ENCODE data around the gene S100A1. TPM values are rescaled to one million over a fixed set of nuclear protein-coding genes. Genes with fewer than 3 reads are reported as not detected.
A peak's percentile ranks its signal among the peaks of the same experiment; 100 is the strongest.

The S100A1 gene
- total RNA-seq, 1 experiment from 2014 or later = 1.3 TPM

DNA sequence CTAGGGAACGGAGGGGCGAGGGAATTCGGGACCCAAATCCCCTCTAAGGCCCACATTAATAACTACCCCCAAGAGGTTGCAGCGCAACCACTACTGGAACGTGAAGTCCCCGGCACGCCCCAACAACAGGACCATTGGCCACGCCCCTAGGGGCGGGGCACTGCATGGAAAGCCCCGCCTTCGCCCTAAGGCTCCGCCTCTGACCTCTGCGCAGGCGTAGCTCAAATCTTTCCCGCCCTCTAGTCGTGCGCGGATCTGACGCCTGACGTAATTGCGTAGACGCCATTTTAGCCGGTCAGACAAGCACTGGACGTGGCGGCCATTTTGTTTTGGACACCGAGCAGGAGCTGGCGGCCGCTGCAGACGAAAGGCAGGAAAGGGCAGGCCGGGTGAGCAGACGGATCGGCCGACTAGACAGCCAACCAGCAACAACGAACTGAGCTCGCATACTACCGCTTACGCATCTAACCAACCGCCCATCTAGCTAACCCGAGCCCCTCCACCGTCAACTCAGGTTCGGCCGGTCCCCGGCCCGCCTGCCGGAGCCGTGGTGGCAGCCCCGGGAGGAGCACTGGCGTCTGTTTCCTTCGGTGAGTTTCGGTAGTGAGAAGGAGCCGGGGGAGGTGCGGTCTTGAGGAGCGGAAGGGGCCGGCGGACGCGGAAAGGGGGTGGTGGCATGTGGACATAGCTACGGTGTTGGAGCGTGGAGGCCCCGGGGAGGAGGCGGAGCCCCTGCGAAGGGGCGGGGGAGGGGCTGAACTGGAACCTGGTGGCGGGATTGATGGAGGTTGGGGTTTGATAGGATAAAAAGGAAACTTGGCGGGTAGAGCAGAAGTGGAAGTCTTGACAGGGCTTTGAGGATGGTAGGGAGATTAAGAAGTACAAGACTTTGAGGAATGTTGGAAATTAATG is 5.8 kb downstream of the S100A1 start, which contains the start of gene CHTOP (continued):
- TF ChIP-seq NFYB (CRISPR knock-in tag; conservative IDR thresholded peaks at IDR 0.05; ENCODE audit: low read depth) (no peak), E2F1 (CRISPR knock-in tag; IDR thresholded peaks at IDR 0.05) (no peak), SMAD3 (CRISPR knock-in tag; IDR thresholded peaks at IDR 0.05; ENCODE audit: borderline replicate concordance) (no peak), NFATC4 (CRISPR knock-in tag; IDR thresholded peaks at IDR 0.05) (no peak), MXD4 (CRISPR knock-in tag; IDR thresholded peaks at IDR 0.05; ENCODE audit: borderline replicate concordance) (no peak), SOX15 (CRISPR knock-in tag; IDR thresholded peaks at IDR 0.05) (no peak), FOXJ3 (CRISPR knock-in tag; IDR thresholded peaks at IDR 0.05; ENCODE audit: borderline replicate concordance) (no peak), ZNF512 (CRISPR knock-in tag; IDR thresholded peaks at IDR 0.05; ENCODE audit: borderline replicate concordance) (no peak), CBFB (CRISPR knock-in tag; IDR thresholded peaks at IDR 0.05; ENCODE audit: low read depth) (no peak), ZNF423 (CRISPR knock-in tag; IDR thresholded peaks at IDR 0.05) (no peak), CREB1 (CRISPR knock-in tag; IDR thresholded peaks at IDR 0.05) (no peak; the same call in 1 of the 2 replicates), ZNF121 (CRISPR knock-in tag; IDR thresholded peaks at IDR 0.05) (no peak)
- TF ChIP-seq, protein P1, sequence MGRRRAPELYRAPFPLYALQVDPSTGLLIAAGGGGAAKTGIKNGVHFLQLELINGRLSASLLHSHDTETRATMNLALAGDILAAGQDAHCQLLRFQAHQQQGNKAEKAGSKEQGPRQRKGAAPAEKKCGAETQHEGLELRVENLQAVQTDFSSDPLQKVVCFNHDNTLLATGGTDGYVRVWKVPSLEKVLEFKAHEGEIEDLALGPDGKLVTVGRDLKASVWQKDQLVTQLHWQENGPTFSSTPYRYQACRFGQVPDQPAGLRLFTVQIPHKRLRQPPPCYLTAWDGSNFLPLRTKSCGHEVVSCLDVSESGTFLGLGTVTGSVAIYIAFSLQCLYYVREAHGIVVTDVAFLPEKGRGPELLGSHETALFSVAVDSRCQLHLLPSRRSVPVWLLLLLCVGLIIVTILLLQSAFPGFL (CRISPR knock-in tag; IDR thresholded peaks at IDR 0.05; ENCODE audit: borderline replicate concordance) = no peak
- TF ChIP-seq, protein P2, sequence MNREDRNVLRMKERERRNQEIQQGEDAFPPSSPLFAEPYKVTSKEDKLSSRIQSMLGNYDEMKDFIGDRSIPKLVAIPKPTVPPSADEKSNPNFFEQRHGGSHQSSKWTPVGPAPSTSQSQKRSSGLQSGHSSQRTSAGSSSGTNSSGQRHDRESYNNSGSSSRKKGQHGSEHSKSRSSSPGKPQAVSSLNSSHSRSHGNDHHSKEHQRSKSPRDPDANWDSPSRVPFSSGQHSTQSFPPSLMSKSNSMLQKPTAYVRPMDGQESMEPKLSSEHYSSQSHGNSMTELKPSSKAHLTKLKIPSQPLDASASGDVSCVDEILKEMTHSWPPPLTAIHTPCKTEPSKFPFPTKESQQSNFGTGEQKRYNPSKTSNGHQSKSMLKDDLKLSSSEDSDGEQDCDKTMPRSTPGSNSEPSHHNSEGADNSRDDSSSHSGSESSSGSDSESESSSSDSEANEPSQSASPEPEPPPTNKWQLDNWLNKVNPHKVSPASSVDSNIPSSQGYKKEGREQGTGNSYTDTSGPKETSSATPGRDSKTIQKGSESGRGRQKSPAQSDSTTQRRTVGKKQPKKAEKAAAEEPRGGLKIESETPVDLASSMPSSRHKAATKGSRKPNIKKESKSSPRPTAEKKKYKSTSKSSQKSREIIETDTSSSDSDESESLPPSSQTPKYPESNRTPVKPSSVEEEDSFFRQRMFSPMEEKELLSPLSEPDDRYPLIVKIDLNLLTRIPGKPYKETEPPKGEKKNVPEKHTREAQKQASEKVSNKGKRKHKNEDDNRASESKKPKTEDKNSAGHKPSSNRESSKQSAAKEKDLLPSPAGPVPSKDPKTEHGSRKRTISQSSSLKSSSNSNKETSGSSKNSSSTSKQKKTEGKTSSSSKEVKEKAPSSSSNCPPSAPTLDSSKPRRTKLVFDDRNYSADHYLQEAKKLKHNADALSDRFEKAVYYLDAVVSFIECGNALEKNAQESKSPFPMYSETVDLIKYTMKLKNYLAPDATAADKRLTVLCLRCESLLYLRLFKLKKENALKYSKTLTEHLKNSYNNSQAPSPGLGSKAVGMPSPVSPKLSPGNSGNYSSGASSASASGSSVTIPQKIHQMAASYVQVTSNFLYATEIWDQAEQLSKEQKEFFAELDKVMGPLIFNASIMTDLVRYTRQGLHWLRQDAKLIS (CRISPR knock-in tag; IDR thresholded peaks at IDR 0.05; ENCODE audit: borderline replicate concordance) = 0 out of 2 replicates have a peak, but pooled peaks have one; percentile 38

DNA sequence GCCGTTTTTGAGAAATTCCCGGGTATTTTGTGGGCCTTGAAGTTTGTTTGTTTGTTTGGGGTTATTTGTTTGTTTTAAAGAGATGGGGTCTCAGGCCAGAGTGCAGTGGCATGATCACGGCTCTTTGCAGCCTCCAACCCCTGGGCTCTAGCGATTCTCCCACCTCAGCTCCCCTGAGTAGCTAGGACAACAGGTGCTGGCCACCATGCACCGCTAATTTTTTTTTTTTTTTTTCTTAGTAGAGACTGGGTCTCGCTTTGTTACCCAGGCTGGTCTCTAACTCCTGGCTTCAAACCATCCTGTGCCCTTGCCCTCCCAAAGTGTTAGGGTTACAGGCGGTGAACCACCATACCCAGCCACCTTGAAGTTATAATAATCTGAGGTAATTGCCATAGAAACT is 7.6 kb downstream of the S100A1 start:
- no peaks in the 10 kb centered on the region for H3K27me3 Mint-ChIP-seq (ENCODE audit: low read depth)
- peaks cover 15% of the 10 kb centered on the region for H3K4me1 Mint-ChIP-seq
- H3K27ac Mint-ChIP-seq = peak overlapping the region; percentile 84
- H3K4me3 Mint-ChIP-seq = peak overlapping the region; percentile 86
- peaks cover 47% of the 10 kb centered on the region for H3K36me3 Mint-ChIP-seq
- H3K9me3 Mint-ChIP-seq = no peaks in the 10 kb centered on the region; the same call in 1 of the 2 replicates
- ATAC-seq = no peak
- CTCF ChIA-PET = interaction anchor here (1.0 to 2.5 kb wide), 3 partner anchors 8 to 67 kb away, joined by 3 to 19 read pairs (median 6); partner anchors contain the start of gene S100A13
- no peak for DNase-seq (ENCODE audit: low spot score)
- TF ChIP-seq, protein P3, sequence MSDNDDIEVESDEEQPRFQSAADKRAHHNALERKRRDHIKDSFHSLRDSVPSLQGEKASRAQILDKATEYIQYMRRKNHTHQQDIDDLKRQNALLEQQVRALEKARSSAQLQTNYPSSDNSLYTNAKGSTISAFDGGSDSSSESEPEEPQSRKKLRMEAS (CRISPR knock-in tag; IDR thresholded peaks at IDR 0.05) = no peak
- TF ChIP-seq GTF2I (CRISPR knock-in tag; conservative IDR thresholded peaks at IDR 0.05) (no peak), OVOL2 (CRISPR knock-in tag; IDR thresholded peaks at IDR 0.05; ENCODE audit: borderline replicate concordance) (no peak), CBFB (CRISPR knock-in tag; IDR thresholded peaks at IDR 0.05; ENCODE audit: low read depth) (no peak)
- TF ChIP-seq, protein P4, sequence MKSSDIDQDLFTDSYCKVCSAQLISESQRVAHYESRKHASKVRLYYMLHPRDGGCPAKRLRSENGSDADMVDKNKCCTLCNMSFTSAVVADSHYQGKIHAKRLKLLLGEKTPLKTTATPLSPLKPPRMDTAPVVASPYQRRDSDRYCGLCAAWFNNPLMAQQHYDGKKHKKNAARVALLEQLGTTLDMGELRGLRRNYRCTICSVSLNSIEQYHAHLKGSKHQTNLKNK (CRISPR knock-in tag; IDR thresholded peaks at IDR 0.05) = no peak
- POLR2A ChIA-PET = interaction anchor here (0.9 kb wide), 1 partner anchor 9 kb away, joined by 3 read pairs; the partner anchor contains the start of gene S100A13
